GM12875 (cell line): ENCODE data around the gene SLC7A14.

ENCODE experiments used
- H3K4me3 ChIP-seq: one replicate; pipeline ENCODE4 v1.5.1; 2011; ENCODE audit warnings: low read depth, low read length, control low read depth
- CTCF ChIP-seq: IDR thresholded peaks from 2 replicates; pipeline ENCODE4 v1.5.1; 2011; ENCODE audit warnings: low read depth, mild to moderate bottlenecking, control low read depth, inconsistent platforms, low read length, moderate library complexity, borderline replicate concordance; ENCODE audit not compliant: insufficient read depth

Gene SLC7A14

GRCh38 chr3:170542704-170543103 is 43.2 kb downstream of the SLC7A14 start:
- no peak overlapping the region for H3K4me3 ChIP-seq
- no peak for TF ChIP-seq CTCF

GRCh38 chr3:170539897-170540296 is 46.0 kb downstream of the SLC7A14 start:
- H3K4me3 ChIP-seq = no peak overlapping the region
- TF ChIP-seq CTCF = no peak

GRCh38 chr3:170536712-170537111 is 49.2 kb downstream of the SLC7A14 start:
- TF ChIP-seq CTCF = no peak
- no peak overlapping the region for H3K4me3 ChIP-seq

GRCh38 chr3:170534227-170534626 is 51.6 kb downstream of the SLC7A14 start:
- TF ChIP-seq CTCF = no peak
- H3K4me3 ChIP-seq = no peak overlapping the region

- no peak overlapping the region for H3K4me3 ChIP-seq
- TF ChIP-seq CTCF = no peak
Observed at GRCh38 chr3:170532573-170532972, 53.3 kb downstream of the SLC7A14 start.

- no peak overlapping the region for H3K4me3 ChIP-seq
- no peak for TF ChIP-seq CTCF
Observed at GRCh38 chr3:170531657-170532335, 54.1 kb downstream of the SLC7A14 start.

- TF ChIP-seq CTCF = no peak
- H3K4me3 ChIP-seq = no peak overlapping the region
Observed at GRCh38 chr3:170531054-170531453, 54.8 kb downstream of the SLC7A14 start.
